ENCODE results near the gene VOPP1. TPM values are rescaled to one million over a fixed set of nuclear protein-coding genes. Genes with fewer than 3 reads are reported as not detected.
A peak's percentile ranks its signal among the peaks of the same experiment; 100 is the strongest.

Gene VOPP1
- polyA plus RNA-seq, 1 experiment: 88.4 TPM

DNA sequence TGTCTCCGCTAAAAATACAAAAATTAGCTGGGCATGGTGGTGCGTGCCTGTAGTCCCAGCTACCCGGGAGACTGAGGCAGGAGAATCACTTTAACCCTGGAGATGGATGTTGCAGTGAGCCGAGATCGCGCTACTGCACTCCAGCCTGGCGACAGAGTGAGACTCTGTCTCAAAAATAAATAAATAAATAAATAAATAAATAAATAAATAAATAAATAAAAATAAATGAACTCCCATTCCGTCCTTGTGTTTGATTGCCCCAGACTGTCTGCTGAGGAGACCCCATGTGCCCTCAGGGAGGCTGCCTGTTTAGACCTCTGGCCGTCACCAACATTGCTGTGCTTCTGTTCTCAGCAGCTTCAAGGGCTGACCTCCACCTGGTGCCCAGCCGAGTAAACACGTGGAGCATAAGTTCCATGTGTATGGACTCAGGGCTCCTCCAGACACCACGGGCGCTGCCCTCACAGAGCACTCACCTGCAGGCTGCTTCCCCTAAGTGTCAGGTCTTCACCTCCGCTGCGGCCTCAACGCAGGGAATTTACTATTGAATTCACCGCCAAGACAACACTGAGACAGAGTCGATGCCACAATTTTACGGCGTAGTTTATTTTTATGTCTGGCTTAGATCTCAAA is 32.0 kb downstream of the VOPP1 start:
- POLR2A ChIA-PET: interaction anchor here (0.7 kb wide), 2 partner anchors 28 to 215 kb away, joined by 5 to 8 read pairs; no protein-coding TSS in a partner anchor

DNA sequence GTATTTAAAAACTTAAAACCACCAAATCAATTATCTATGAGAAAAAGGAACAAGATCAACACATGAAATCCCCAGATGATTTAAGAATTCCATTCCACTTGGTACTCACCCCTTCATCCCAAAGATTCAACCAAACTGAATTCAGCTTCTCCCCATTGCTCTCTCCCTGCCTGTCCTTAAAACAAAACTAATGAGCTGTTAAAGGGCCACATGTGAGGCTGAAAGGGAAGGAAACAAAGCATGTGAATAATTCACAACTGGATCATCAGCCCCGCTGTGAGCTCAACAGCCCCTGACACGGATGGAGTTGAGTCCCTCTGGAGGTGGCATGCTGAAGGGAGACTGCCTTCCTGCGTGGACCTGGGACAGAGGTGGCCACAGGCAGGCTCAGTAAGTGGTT is 32.9 kb downstream of the VOPP1 start:
- peak overlapping the region; percentile 80 for H3K27ac ChIP-seq (ENCODE audit: low read depth, low read length)
- TF ChIP-seq, protein P1, sequence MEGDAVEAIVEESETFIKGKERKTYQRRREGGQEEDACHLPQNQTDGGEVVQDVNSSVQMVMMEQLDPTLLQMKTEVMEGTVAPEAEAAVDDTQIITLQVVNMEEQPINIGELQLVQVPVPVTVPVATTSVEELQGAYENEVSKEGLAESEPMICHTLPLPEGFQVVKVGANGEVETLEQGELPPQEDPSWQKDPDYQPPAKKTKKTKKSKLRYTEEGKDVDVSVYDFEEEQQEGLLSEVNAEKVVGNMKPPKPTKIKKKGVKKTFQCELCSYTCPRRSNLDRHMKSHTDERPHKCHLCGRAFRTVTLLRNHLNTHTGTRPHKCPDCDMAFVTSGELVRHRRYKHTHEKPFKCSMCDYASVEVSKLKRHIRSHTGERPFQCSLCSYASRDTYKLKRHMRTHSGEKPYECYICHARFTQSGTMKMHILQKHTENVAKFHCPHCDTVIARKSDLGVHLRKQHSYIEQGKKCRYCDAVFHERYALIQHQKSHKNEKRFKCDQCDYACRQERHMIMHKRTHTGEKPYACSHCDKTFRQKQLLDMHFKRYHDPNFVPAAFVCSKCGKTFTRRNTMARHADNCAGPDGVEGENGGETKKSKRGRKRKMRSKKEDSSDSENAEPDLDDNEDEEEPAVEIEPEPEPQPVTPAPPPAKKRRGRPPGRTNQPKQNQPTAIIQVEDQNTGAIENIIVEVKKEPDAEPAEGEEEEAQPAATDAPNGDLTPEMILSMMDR (IDR thresholded peaks at IDR 0.05; ENCODE audit: low read depth, low read length): no peak
- no peak overlapping the region for H3K4me3 ChIP-seq (ENCODE audit: low read depth, low read length)
- POLR2A ChIA-PET: no interaction called here
- no peaks in the 10 kb centered on the region for H3K9me3 ChIP-seq (ENCODE audit: control insufficient read depth, insufficient read depth, low read length)
- CTCF ChIA-PET: interaction anchor here (0.6 kb wide), 1 partner anchor 124 kb away, joined by 3 read pairs; no protein-coding TSS in a partner anchor
- H3K27me3 ChIP-seq (ENCODE audit: control insufficient read depth, insufficient read depth, low read length): no peaks in the 10 kb centered on the region
- DNase-seq (ENCODE audit: low read depth, low spot score): no peak

More for the DNA sequence above, 32.0 kb downstream of the VOPP1 start:
- CTCF ChIA-PET: no interaction called here
- no peak overlapping the region for H3K27ac ChIP-seq (ENCODE audit: low read depth, low read length)
- no peak for DNase-seq (ENCODE audit: low read depth, low spot score)
- TF ChIP-seq, protein P1 (IDR thresholded peaks at IDR 0.05; ENCODE audit: low read depth, low read length): no peak
- no peaks in the 10 kb centered on the region for H3K9me3 ChIP-seq (ENCODE audit: control insufficient read depth, insufficient read depth, low read length)
- no peaks in the 10 kb centered on the region for H3K27me3 ChIP-seq (ENCODE audit: control insufficient read depth, insufficient read depth, low read length)
- no peak overlapping the region for H3K4me3 ChIP-seq (ENCODE audit: low read depth, low read length)

DNA sequence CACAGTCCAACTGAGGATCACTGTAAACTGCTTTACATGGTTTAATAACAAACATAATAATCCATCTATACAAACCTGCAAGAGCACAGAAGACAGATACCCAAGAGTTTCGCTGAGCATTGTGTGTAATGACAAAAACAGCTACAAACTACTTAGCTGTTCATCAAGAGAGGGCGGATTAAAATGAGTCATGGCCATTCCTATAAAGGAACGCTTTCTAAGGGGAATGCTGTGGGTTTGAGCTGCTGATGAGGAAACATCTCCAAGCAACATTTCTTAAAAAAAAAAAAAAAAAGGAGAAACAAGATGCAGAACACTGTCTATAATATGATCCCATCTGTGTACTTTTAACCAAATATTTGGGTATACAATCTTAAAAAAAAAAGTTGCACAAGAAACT is 33.8 kb downstream of the VOPP1 start:
- TF ChIP-seq, protein P1 (IDR thresholded peaks at IDR 0.05; ENCODE audit: low read depth, low read length): no peak
- POLR2A ChIA-PET: interaction anchor here (0.7 to 1.2 kb wide), 7 partner anchors 8 to 795 kb away, joined by 4 to 10 read pairs (median 5); no protein-coding TSS in a partner anchor
- no peaks in the 10 kb centered on the region for H3K27me3 ChIP-seq (ENCODE audit: control insufficient read depth, insufficient read depth, low read length)
- DNase-seq (ENCODE audit: low read depth, low spot score): peak; percentile 89
- no peak overlapping the region for H3K4me3 ChIP-seq (ENCODE audit: low read depth, low read length)
- CTCF ChIA-PET: interaction anchor here (0.6 to 1.2 kb wide), 2 partner anchors 88 to 425 kb away, joined by 3 to 4 read pairs; no protein-coding TSS in a partner anchor
- H3K9me3 ChIP-seq (ENCODE audit: control insufficient read depth, insufficient read depth, low read length): no peaks in the 10 kb centered on the region
- no peak overlapping the region for H3K27ac ChIP-seq (ENCODE audit: low read depth, low read length)

DNA sequence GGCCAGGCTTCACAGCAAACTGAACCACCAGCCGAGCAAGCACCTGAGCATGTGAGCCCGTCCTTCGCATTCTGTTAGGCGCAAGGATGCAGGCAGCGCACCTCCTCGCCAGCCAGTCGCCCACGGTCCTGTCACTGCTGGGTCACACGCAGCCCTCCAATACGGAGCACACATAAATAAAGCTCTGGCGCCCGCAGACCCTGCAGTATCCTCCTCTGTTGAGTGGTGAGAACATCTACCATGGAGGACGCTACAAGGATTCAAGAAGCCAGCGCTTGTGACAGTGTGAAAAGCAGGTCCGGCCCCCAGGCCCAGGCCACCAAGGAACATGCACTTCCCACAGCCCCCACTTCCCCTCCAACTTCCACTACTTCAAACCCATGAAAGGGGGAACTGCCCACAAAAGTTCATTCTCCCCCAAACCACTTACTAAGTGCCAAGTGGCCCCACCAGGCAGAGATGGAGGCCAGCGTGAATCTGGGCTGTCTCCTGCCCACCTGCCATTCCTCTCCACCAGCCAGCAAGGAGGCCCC is 34.8 kb downstream of the VOPP1 start:
- ChIA-PET POLR2A (no interaction called here), CTCF (interaction anchor here (0.6 kb wide), 2 partner anchors 47 to 87 kb away, joined by 3 read pairs; no protein-coding TSS in a partner anchor)
- H3K27ac ChIP-seq (ENCODE audit: low read depth, low read length): no peak overlapping the region
- no peak for DNase-seq (ENCODE audit: low read depth, low spot score)
- H3K9me3 ChIP-seq (ENCODE audit: control insufficient read depth, insufficient read depth, low read length): no peaks in the 10 kb centered on the region
- H3K27me3 ChIP-seq (ENCODE audit: control insufficient read depth, insufficient read depth, low read length): no peaks in the 10 kb centered on the region
- TF ChIP-seq, protein P1 (IDR thresholded peaks at IDR 0.05; ENCODE audit: low read depth, low read length): no peak
- H3K4me3 ChIP-seq (ENCODE audit: low read depth, low read length): no peak overlapping the region
